ENCODE measurements around the gene DNAI2. TPM values are rescaled to one million over a fixed set of nuclear protein-coding genes. Genes with fewer than 3 reads are reported as not detected.

DNAI2 gene
- total RNA-seq, 1 donor = not detected

GRCh38 chr17:74244548-74244947 is 29.5 kb upstream of the DNAI2 start:
- DNase-seq (ENCODE audit: insufficient read length, low spot score, missing footprints) = peak; percentile 34
- TF ChIP-seq CTCF (IDR thresholded peaks at IDR 0.05; ENCODE audit: extremely low read depth, low read depth, low read length) = no peak

GRCh38 chr17:74245145-74245831 is 28.7 kb upstream of the DNAI2 start:
- no peaks in the 10 kb centered on the region for H3K4me1 ChIP-seq (ENCODE audit: insufficient read depth, low read length)
- H4K20me1 ChIP-seq (ENCODE audit: insufficient read depth, low read length) = no peaks in the 10 kb centered on the region
- no peak overlapping the region for H3K4me2 ChIP-seq (ENCODE audit: insufficient read depth, low read length)
- no peaks in the 10 kb centered on the region for H3K36me3 ChIP-seq (ENCODE audit: insufficient read depth, low read length)
- H3K27ac ChIP-seq (ENCODE audit: low read depth, low read length) = no peak overlapping the region
- peak overlapping the region; percentile 7 for H2AFZ ChIP-seq (ENCODE audit: low read length)
- no peaks in the 10 kb centered on the region for H3K79me2 ChIP-seq (ENCODE audit: insufficient read depth, low read length)
- H3K4me3 ChIP-seq (ENCODE audit: insufficient read depth, low read length) = no peak overlapping the region
- no peaks in the 10 kb centered on the region for H3K9me3 ChIP-seq (ENCODE audit: low read depth, low read length)
- no peak for TF ChIP-seq CTCF (IDR thresholded peaks at IDR 0.05; ENCODE audit: extremely low read depth, low read depth, low read length)
- peak; percentile 72 for DNase-seq (ENCODE audit: insufficient read length, low spot score, missing footprints)
- H3K27me3 ChIP-seq (ENCODE audit: insufficient read depth, low read length) = no peaks in the 10 kb centered on the region

More at GRCh38 chr17:74244548-74244947, 29.5 kb upstream of the DNAI2 start:
- H2AFZ ChIP-seq (ENCODE audit: low read length) = no peak overlapping the region
- H3K79me2 ChIP-seq (ENCODE audit: insufficient read depth, low read length) = no peaks in the 10 kb centered on the region
- no peaks in the 10 kb centered on the region for H3K4me1 ChIP-seq (ENCODE audit: insufficient read depth, low read length)
- no peak overlapping the region for H3K4me2 ChIP-seq (ENCODE audit: insufficient read depth, low read length)
- H3K27ac ChIP-seq (ENCODE audit: low read depth, low read length) = no peak overlapping the region
- H3K36me3 ChIP-seq (ENCODE audit: insufficient read depth, low read length) = no peaks in the 10 kb centered on the region
- no peaks in the 10 kb centered on the region for H4K20me1 ChIP-seq (ENCODE audit: insufficient read depth, low read length)
- H3K4me3 ChIP-seq (ENCODE audit: insufficient read depth, low read length) = no peak overlapping the region
- H3K9me3 ChIP-seq (ENCODE audit: low read depth, low read length) = no peaks in the 10 kb centered on the region
- H3K27me3 ChIP-seq (ENCODE audit: insufficient read depth, low read length) = no peaks in the 10 kb centered on the region

- Histone ChIP-seq H3K4me2 (ENCODE audit: insufficient read depth, low read length) (no peak overlapping the region), H3K36me3 (ENCODE audit: insufficient read depth, low read length) (no peaks in the 10 kb centered on the region), H3K9me3 (ENCODE audit: low read depth, low read length) (no peaks in the 10 kb centered on the region), H3K27me3 (ENCODE audit: insufficient read depth, low read length) (no peaks in the 10 kb centered on the region), H4K20me1 (ENCODE audit: insufficient read depth, low read length) (no peaks in the 10 kb centered on the region), H2AFZ (ENCODE audit: low read length) (no peak overlapping the region), H3K79me2 (ENCODE audit: insufficient read depth, low read length) (no peaks in the 10 kb centered on the region), H3K27ac (ENCODE audit: low read depth, low read length) (no peak overlapping the region), H3K4me3 (ENCODE audit: insufficient read depth, low read length) (no peak overlapping the region), H3K4me1 (ENCODE audit: insufficient read depth, low read length) (no peaks in the 10 kb centered on the region)
- peak; percentile 75 for DNase-seq (ENCODE audit: insufficient read length, low spot score, missing footprints)
- TF ChIP-seq CTCF (IDR thresholded peaks at IDR 0.05; ENCODE audit: extremely low read depth, low read depth, low read length) = no peak
Observed at GRCh38 chr17:74245871-74246270, 28.2 kb upstream of the DNAI2 start.

- Histone ChIP-seq H3K27me3 (ENCODE audit: insufficient read depth, low read length) (no peaks in the 10 kb centered on the region), H3K79me2 (ENCODE audit: insufficient read depth, low read length) (no peaks in the 10 kb centered on the region), H3K36me3 (ENCODE audit: insufficient read depth, low read length) (no peaks in the 10 kb centered on the region), H3K4me3 (ENCODE audit: insufficient read depth, low read length) (no peak overlapping the region), H3K4me2 (ENCODE audit: insufficient read depth, low read length) (no peak overlapping the region), H3K4me1 (ENCODE audit: insufficient read depth, low read length) (no peaks in the 10 kb centered on the region), H4K20me1 (ENCODE audit: insufficient read depth, low read length) (no peaks in the 10 kb centered on the region), H3K27ac (ENCODE audit: low read depth, low read length) (no peak overlapping the region), H3K9me3 (ENCODE audit: low read depth, low read length) (no peaks in the 10 kb centered on the region), H2AFZ (ENCODE audit: low read length) (no peak overlapping the region)
- no peak for TF ChIP-seq CTCF (IDR thresholded peaks at IDR 0.05; ENCODE audit: extremely low read depth, low read depth, low read length)
- peak; percentile 31 for DNase-seq (ENCODE audit: insufficient read length, low spot score, missing footprints)
Observed at GRCh38 chr17:74249590-74250270, 24.3 kb upstream of the DNAI2 start.
